Measurements from ENCODE around the gene FEZF1. TPM values are rescaled to one million over a fixed set of nuclear protein-coding genes. Genes with fewer than 3 reads are reported as not detected.
A peak's percentile ranks its signal among the peaks of the same experiment; 100 is the strongest.

FEZF1 gene
- total RNA-seq, 6 experiments from 2014 or later = not detected

GRCh38 chr7:122305475-122306319 lies 1.1 kb upstream of the FEZF1 start:
- Histone ChIP-seq H3K27me3 (peaks cover 19 to 71% of the 10 kb centered on the region in 2 donors), H3K9me3 (no peaks in the 10 kb centered on the region), H3K27ac (no peak overlapping the region), H3K4me1 (peaks cover 0 to 31% (median 10%) of the 10 kb centered on the region in 4 donors), H3K36me3 (no peaks in the 10 kb centered on the region), H3K4me3 (peak overlapping the region in 2 of 3 donors; percentile 20 to 36)
- intact Hi-C loops (cut with DNase I) = no loop called here
- no peak for TF ChIP-seq CTCF (IDR thresholded peaks at IDR 0.05)
- TF ChIP-seq POLR2A (IDR thresholded peaks at IDR 0.05) = no peak
- ATAC-seq (peak in 1 of 4 donors; percentile 5), DNase-seq (peak in 1 of 3 donors; percentile 18)
- WGBS (ENCODE audit: insufficient coverage, low coverage, low lambda C conversion rate, missing lambda C conversion rate) = 0% methylated on average over 7 of the region's 65 CpGs

GRCh38 chr7:122304996-122305421 lies 459 bp upstream of the FEZF1 start:
- Histone ChIP-seq H3K4me3 (peak overlapping the region; percentile 20 to 36 (median 22)), H3K4me1 (peaks cover 0 to 28% (median 10%) of the 10 kb centered on the region in 4 donors), H3K9me3 (no peaks in the 10 kb centered on the region), H3K27ac (no peak overlapping the region), H3K36me3 (no peaks in the 10 kb centered on the region), H3K27me3 (peaks cover 23 to 71% of the 10 kb centered on the region in 2 donors)
- peak; percentile 49 to 79 (median 64) for ATAC-seq
- intact Hi-C loops (cut with DNase I) = no loop called here
- WGBS (ENCODE audit: insufficient coverage, low coverage, low lambda C conversion rate, missing lambda C conversion rate) = 4% methylated on average over 22 of the region's 24 CpGs
- DNase-seq = peak in 2 of 3 donors; percentile 19 to 53
- TF ChIP-seq CTCF (IDR thresholded peaks at IDR 0.05) = no peak
- no peak for TF ChIP-seq POLR2A (IDR thresholded peaks at IDR 0.05)

- 3% methylated on average over 8 of the region's 48 CpGs for WGBS (ENCODE audit: insufficient coverage, low coverage, low lambda C conversion rate, missing lambda C conversion rate)
- DNase-seq (peak in 1 of 3 donors; percentile 16), ATAC-seq (no peak)
- Histone ChIP-seq H3K4me3 (no peak overlapping the region), H3K4me1 (peaks cover 0 to 27% (median 10%) of the 10 kb centered on the region in 4 donors), H3K27me3 (peaks cover 26 to 69% of the 10 kb centered on the region in 2 donors), H3K27ac (no peak overlapping the region), H3K36me3 (no peaks in the 10 kb centered on the region), H3K9me3 (no peaks in the 10 kb centered on the region)
- intact Hi-C loops (cut with DNase I) = no loop called here
- TF ChIP-seq CTCF (IDR thresholded peaks at IDR 0.05) (no peak), POLR2A (IDR thresholded peaks at IDR 0.05) (no peak)
Observed at GRCh38 chr7:122303531-122304318, 825 bp downstream of the FEZF1 start.

GRCh38 chr7:122302761-122303530 lies 1.6 kb downstream of the FEZF1 start:
- no peak overlapping the region for H3K4me3 ChIP-seq
- intact Hi-C loops (cut with DNase I) = no loop called here
- H3K27ac ChIP-seq = no peak overlapping the region
- ATAC-seq (no peak), DNase-seq (no peak)
- TF ChIP-seq POLR2A (IDR thresholded peaks at IDR 0.05) (no peak), CTCF (IDR thresholded peaks at IDR 0.05) (no peak)
- no peaks in the 10 kb centered on the region for H3K36me3 ChIP-seq
- peaks cover 28 to 65% of the 10 kb centered on the region in 2 donors for H3K27me3 ChIP-seq
- no peaks in the 10 kb centered on the region for H3K9me3 ChIP-seq
- H3K4me1 ChIP-seq = peaks cover 0 to 27% (median 10%) of the 10 kb centered on the region in 4 donors
- WGBS (ENCODE audit: insufficient coverage, low coverage, low lambda C conversion rate, missing lambda C conversion rate) = 11% methylated on average over 16 of the region's 16 CpGs

Measured in right lobe of liver (tissue), 6 donors.